Stimulated activated CD8-positive, alpha-beta memory T cell treated with anti-CD3 and anti-CD28 coated beads, Interleukin-4, amount 100 ng/mL, for 24 hours (primary cell): Measurements from ENCODE around the gene NOTCH2.

Experiments
- DNase-seq: peaks from one replicate; pipeline ENCODE4 v3.0.0-alpha.2; 2020; ENCODE audit warnings: low read depth

Gene NOTCH2

DNA sequence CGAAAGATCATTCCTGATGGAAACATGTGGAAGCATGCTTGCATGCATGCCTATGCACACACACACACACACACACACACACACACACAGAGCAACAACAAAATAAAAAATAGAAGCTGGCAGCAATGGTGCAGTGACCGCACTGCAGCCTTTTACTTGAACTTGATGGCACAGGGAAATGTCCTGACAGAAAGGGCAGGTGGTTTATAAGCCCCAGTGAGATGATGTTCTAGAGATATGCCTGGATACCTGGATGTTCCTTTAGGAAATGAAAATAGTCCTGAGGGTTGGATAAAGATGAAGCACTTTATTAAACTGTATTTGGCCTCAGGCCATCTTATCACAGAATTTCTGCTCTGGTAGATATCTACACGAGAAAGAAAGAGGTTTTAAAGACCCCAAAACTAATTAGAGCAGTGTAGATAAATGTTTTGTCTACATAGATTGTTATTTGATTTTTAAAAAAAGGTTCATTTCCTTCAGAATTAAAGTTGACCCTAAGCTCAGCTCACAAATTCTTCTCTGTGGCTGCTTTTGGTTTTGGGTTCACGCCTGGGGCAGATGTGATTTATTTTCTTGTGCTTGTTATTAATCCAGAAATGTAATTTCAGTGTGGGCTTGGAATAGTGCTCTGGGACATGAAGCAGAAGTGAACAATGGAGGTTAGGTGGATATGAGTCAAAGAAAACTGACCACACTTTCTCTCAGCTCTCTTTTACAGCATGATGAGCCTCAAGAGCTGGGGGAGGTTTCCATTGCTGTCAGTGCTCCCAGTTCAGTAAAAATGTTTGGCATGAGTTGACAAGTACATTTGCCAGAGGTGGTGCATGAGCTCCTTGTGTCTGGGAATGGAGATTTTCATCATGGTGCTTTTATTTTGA is 196.1 kb downstream of the NOTCH2 start:
- no peak for DNase-seq

DNA sequence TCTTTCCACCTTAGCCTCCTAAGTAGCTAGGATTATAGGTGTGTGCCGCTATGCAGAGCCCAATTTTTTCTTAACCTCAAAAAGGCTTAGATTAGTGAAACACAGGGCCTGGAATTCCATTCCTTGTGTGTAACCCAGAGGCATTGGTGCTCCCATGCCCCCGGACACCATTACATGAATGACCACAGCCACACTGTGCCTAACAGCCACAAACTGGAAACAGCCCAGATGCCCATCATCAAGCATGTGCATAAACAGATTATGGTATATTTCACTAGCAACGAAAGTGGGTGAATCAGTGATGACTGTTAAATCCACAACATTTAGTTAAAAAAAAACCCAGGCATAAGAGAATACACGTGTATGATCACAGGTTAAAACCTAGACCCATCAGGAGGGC is 197.6 kb downstream of the NOTCH2 start:
- no peak for DNase-seq

DNA sequence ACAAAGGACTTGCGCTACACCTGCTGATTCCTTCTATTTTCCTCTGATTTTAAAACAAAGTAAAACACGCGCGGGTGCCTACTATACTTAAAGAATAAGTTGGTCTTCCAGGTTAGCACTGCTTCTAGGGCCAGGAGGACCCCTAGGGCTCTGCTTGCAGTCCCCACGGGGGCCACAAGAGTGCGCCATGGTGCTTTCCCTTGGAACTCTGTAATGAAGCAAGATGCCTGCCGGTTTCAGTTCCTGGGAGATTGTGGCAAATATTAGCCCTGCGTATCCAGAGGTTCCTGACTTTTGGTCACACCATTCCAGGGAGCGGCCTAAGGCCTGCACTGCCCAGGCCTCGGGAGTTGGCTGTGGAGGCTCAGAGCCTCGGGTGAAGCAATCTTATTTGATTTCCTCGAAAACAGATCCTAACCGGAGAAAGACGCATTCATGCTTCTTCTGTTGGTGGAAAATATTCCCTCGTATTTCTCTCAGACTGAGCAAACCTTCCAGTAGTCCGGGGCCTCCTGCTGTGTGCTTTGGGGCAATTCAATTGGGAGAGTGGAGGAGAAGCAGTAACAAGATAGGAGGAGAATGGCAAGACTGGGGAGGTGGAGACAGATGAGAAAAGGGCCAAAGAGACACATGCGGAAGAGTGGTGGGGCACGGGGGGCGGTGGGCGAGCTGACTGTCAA is 198.4 kb downstream of the NOTCH2 start:
- DNase-seq = peak; percentile 59

DNA sequence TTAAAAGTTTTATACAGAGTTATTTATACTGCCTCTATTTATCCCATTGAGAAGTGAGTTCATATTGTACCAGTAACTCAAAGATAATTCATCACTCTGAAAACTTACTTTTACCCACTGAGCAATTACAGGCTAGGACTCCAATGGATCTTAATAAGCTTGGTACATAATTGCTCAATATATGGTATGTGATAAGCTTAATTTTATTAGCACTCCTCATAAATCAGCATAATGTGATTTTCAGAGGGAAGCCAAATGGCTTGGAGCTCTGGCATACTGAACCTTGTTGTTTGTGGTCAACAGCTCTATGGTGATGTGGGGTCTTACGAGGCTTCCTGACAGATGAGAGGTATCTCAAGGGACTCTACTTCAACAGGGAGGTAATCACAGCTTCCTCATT is 199.5 kb downstream of the NOTCH2 start:
- no peak for DNase-seq

DNA sequence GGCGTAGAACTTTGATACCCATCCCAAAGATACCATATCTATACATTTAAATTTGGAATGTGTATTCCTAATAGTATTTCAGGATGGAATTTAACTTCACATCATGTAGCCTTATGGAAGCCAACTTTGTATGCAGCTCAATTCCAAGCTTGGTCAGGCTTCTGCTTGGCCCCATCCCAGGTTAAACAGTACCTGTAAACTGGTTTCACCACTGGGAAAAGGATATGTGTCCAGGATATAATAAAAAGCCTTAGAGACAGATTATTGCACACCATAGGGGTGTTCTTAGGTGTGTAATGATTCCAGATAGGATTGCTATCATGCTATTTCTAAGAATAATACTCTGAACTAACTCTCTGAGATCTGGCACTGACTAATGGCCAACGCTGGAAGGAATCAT is 201.3 kb downstream of the NOTCH2 start:
- DNase-seq = no peak

DNA sequence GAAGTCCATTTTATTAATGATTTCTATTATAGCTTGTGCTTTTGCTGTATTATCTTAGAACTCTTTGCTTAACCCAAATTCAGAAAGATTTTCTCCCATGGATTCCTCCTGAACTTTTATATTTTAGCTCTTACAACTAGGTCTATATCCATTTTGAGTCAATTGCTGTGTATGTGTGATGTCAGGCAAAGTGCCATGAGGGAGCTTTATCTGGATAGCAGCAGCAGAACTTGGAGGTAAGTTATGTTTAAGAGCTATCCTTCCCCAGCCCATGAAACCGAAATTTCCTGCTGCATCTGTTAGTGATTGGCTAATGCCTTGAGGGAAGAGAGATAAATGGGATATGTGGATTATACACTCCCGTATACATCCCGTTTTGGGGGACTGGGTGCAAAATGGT is 203.0 kb downstream of the NOTCH2 start:
- DNase-seq = no peak

DNA sequence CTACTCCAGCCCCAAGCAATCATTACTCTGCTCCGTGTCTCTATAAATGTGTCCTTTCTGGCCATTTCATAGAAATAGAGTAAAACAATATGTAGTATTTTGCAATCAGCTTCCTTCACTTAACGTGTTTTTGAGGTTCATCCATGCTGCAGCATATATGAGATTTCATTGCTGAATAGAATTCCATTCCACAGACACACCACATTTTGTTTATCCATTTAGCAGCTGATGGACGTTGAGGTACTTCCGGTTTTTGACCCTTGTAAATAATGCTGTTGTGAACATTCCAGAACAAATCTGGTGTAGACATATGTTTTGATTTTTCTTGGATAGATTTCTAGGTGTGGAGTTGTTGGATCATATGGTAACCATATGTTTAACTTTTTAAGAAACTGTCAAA is 203.8 kb downstream of the NOTCH2 start:
- DNase-seq = no peak

DNA sequence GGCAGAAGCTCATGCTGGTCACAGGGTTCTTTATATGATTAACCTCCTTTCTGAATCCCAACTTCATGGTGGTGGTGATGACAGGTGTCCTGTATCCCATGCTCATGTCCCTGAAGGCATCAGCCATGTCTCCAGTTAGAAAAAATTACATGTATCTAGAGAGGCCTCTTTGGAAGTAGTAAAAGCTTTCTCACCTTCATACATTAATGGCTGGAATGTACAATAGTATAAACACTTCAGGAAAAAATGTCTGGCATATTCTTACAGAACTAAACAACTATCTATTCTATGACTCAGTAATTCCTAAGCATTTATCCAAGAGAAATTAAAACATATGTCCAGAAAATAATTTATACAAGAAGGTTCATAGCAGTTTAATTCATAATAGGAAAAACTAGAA is 207.2 kb downstream of the NOTCH2 start:
- no peak for DNase-seq
